ENCODE results near the gene LARP4B. TPM values are rescaled to one million over a fixed set of nuclear protein-coding genes. Genes with fewer than 3 reads are reported as not detected.

The LARP4B gene
- polyA plus RNA-seq, 1 donor (not counting 4 experiments of a cell fraction or from before 2014, with no cell fraction given): 39.4 TPM

DNA sequence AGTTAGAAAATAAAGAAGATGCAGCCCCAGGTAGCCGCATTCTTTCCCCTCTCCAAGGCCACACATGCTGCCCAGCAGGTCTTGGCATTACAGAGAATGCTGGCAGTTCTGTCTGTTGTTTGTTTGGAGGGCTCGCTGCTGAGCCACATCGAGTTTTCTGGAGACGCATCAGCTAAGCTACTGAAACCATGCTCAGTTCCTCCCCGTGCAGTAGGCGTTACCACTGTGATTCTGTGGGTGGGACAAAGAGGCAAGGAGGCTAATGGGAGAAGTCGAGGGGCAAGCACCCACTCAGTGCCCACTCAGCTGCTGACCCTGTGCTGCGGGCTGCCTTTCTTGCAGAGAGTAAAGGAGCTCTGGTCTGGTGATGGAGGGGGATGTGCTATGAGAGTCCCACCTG is 41.3 kb upstream of the LARP4B start:
- no peaks in the 10 kb centered on the region for H3K9me3 ChIP-seq (ENCODE audit: control insufficient read depth, low read depth, low read length)
- H3K79me2 ChIP-seq (ENCODE audit: control insufficient read depth, insufficient read depth, low read length): no peaks in the 10 kb centered on the region
- no peak overlapping the region for H3K4me3 ChIP-seq (ENCODE audit: control insufficient read depth in 2 of 3, extremely low read depth in 1 of 3, insufficient read depth in 2 of 3, low read depth in 1 of 3, low read length in 3 of 3)
- H3K27me3 ChIP-seq (ENCODE audit: control insufficient read depth, extremely low read depth, insufficient read depth, low read length): peaks cover 6% of the 10 kb centered on the region
- TF ChIP-seq EZH2 (IDR thresholded peaks at IDR 0.05; ENCODE audit: low read length): no peak
- TF ChIP-seq, protein P1, sequence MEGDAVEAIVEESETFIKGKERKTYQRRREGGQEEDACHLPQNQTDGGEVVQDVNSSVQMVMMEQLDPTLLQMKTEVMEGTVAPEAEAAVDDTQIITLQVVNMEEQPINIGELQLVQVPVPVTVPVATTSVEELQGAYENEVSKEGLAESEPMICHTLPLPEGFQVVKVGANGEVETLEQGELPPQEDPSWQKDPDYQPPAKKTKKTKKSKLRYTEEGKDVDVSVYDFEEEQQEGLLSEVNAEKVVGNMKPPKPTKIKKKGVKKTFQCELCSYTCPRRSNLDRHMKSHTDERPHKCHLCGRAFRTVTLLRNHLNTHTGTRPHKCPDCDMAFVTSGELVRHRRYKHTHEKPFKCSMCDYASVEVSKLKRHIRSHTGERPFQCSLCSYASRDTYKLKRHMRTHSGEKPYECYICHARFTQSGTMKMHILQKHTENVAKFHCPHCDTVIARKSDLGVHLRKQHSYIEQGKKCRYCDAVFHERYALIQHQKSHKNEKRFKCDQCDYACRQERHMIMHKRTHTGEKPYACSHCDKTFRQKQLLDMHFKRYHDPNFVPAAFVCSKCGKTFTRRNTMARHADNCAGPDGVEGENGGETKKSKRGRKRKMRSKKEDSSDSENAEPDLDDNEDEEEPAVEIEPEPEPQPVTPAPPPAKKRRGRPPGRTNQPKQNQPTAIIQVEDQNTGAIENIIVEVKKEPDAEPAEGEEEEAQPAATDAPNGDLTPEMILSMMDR (optimal IDR thresholded peaks at IDR 0.05 in 1 of 3, IDR thresholded peaks at IDR 0.05 in 1 of 3, conservative IDR thresholded peaks at IDR 0.05 in 1 of 3; ENCODE audit: extremely low read depth in 1 of 3, insufficient read depth in 2 of 3, low read length in 3 of 3): no peak
- H3K4me1 ChIP-seq (ENCODE audit: control insufficient read depth, extremely low read depth, insufficient read depth, low read length): no peaks in the 10 kb centered on the region
- dilution Hi-C loops (cut with MboI; ENCODE audit: extremely low pct_ligation_motif_present, low sequenced_read_pairs): no loop called here
- H4K20me1 ChIP-seq (ENCODE audit: control insufficient read depth, extremely low read depth, insufficient read depth, low read length): no peaks in the 10 kb centered on the region
- DNase-seq (ENCODE audit: low read depth, low spot score) (no peak), FAIRE-seq (no peak)
- H3K27ac ChIP-seq (ENCODE audit: control insufficient read depth, insufficient read depth, low read length): no peak overlapping the region
- H2AFZ ChIP-seq (ENCODE audit: control insufficient read depth, low read length): no peak overlapping the region
- no peaks in the 10 kb centered on the region for H3K36me3 ChIP-seq (ENCODE audit: control insufficient read depth in 2 of 2, extremely low read depth in 1 of 2, insufficient read depth in 2 of 2, low read length in 2 of 2)
- no peaks in the 10 kb centered on the region for H3K9me1 ChIP-seq (ENCODE audit: control insufficient read depth, extremely low read depth, insufficient read depth, low read length)
- H3K4me2 ChIP-seq (ENCODE audit: control insufficient read depth, extremely low read depth, insufficient read depth, low read depth, low read length): no peak overlapping the region
- H3K9ac ChIP-seq (ENCODE audit: control insufficient read depth, extremely low read depth, insufficient read depth, low read length): no peak overlapping the region

DNA sequence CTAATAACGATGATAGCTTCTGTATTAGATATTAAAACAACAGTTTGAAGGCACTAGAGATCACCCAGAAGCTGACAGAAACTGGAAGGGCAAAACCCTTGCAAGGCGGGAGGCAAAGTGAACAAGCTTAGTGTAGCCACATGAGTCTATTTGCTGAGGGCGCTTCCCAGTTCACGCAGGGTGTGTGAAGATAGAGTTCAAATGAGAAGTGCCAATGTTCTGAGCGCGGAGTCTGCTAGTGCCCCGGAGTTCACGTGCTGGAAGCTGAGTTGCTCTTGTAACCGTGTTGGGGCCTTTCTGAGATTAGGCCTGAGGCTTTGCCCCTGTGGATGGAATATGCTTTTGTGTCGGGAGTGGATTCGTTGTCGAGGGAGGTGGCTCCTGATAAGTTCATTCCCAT is 40.1 kb upstream of the LARP4B start:
- no peak overlapping the region for H3K4me2 ChIP-seq (ENCODE audit: control insufficient read depth, extremely low read depth, insufficient read depth, low read depth, low read length)
- H2AFZ ChIP-seq (ENCODE audit: control insufficient read depth, low read length): no peak overlapping the region
- H3K4me3 ChIP-seq (ENCODE audit: control insufficient read depth in 2 of 3, extremely low read depth in 1 of 3, insufficient read depth in 2 of 3, low read depth in 1 of 3, low read length in 3 of 3): no peak overlapping the region
- peaks cover 7% of the 10 kb centered on the region for H3K27me3 ChIP-seq (ENCODE audit: control insufficient read depth, extremely low read depth, insufficient read depth, low read length)
- no peaks in the 10 kb centered on the region for H3K36me3 ChIP-seq (ENCODE audit: control insufficient read depth in 2 of 2, extremely low read depth in 1 of 2, insufficient read depth in 2 of 2, low read length in 2 of 2)
- no peaks in the 10 kb centered on the region for H3K9me1 ChIP-seq (ENCODE audit: control insufficient read depth, extremely low read depth, insufficient read depth, low read length)
- no peaks in the 10 kb centered on the region for H3K9me3 ChIP-seq (ENCODE audit: control insufficient read depth, low read depth, low read length)
- no peak overlapping the region for H3K27ac ChIP-seq (ENCODE audit: control insufficient read depth, insufficient read depth, low read length)
- TF ChIP-seq EZH2 (IDR thresholded peaks at IDR 0.05; ENCODE audit: low read length): no peak
- TF ChIP-seq, protein P1 (optimal IDR thresholded peaks at IDR 0.05 in 1 of 3, IDR thresholded peaks at IDR 0.05 in 1 of 3, conservative IDR thresholded peaks at IDR 0.05 in 1 of 3; ENCODE audit: extremely low read depth in 1 of 3, insufficient read depth in 2 of 3, low read length in 3 of 3): no peak
- no peak overlapping the region for H3K9ac ChIP-seq (ENCODE audit: control insufficient read depth, extremely low read depth, insufficient read depth, low read length)
- DNase-seq (ENCODE audit: low read depth, low spot score) (no peak), FAIRE-seq (no peak)
- no peaks in the 10 kb centered on the region for H4K20me1 ChIP-seq (ENCODE audit: control insufficient read depth, extremely low read depth, insufficient read depth, low read length)
- no peaks in the 10 kb centered on the region for H3K4me1 ChIP-seq (ENCODE audit: control insufficient read depth, extremely low read depth, insufficient read depth, low read length)
- H3K79me2 ChIP-seq (ENCODE audit: control insufficient read depth, insufficient read depth, low read length): no peaks in the 10 kb centered on the region
- dilution Hi-C loops (cut with MboI; ENCODE audit: extremely low pct_ligation_motif_present, low sequenced_read_pairs): no loop called here
